SKM-1 treated with dmso at 0.1 percent for 144 hours (cell line): ENCODE results near the gene SEMA4B.
"Not testable (repeated sequence)": the region's sequence is repeated elsewhere in the genome, so short reads cannot be mapped to it uniquely, and the experiment has no call there.

Experiments
- DNase-seq: peaks from one replicate; lab custom pipeline; 2025; ENCODE audit not compliant: unreplicated experiment; lab: John Stamatoyannopoulos, UW

Gene SEMA4B

DNA sequence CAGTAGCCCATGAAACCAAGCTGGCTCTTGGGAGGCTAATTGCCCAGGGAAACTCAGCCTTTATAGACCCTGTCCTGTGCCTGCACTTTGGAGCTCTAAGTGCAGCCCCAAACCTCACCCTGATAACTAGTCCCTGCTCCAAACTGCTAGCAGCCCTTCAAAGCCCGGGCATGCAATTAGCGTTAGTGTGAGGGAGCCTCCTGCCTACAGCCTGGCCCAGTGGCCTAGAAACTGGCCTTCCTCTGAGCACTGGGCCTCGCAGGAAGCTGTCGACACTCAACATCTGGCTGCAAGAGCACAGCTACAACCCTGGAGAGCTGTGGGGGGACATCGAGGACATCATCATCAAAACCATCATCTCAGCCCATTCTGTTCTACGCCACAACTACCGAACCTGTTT lies 56.6 kb downstream of the SEMA4B start:
- DNase-seq = no peak

DNA sequence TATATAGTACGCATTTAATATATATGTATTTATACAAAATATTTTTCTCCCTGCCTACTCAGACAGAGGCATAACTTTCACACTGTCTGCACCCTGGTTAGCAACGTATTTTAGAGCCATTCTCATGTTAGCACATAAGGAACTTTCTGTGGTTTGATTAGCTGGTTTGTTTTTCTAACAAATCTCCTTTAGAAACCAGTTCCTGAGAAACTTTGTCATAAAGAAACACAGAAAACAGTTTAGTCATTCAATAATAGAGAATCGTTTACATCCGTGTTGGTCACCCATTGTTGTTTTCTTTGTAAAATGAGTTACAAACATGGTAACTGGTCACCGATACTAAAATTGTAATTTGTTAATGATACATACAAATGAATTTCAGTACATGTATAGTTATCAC lies 58.4 kb downstream of the SEMA4B start:
- DNase-seq = no peak

DNA sequence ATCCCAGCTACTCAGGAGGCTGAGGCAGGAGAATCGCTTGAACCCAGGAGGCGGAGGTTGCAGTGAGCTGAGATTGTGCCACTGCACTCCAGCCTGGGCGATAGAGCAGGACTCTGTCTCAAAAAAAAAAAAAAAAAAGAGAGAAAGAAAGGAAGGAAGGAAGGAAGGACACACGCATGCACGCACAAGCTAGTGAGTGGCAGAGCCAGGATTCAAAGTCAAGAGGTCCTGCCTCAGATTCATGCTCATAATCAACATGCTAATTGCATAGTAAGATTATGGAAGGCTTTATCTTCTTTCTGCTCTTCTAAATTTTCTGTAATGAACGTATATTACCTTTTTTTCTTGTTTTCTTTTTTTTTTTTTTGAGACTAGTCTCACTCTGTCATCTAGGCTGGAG lies 59.6 kb downstream of the SEMA4B start:
- DNase-seq = not testable (repeated sequence)

DNA sequence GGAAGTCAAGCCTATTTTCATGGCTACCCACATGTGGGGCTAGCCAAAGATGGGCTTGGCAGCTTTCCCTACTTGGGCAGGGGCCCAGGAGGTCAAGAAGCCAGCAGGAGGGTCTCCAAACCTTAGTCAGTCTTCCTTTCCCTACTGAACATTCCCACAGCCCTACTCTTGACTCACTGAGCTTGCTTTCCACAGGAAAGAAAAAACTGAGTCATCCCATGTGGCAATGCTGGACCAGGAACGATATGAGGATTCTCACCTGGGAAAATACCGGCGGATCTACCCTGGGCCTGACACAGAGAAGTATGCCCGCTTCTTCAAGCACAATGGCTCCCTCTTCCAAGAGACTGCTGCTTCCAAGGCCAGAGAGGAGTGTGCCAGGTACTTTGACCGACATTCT lies 60.7 kb downstream of the SEMA4B start:
- DNase-seq = no peak

- no peak for DNase-seq
Observed at GRCh38 chr15:90262426-90262825, 61.3 kb downstream of the SEMA4B start.

- no peak for DNase-seq
Observed at GRCh38 chr15:90264671-90265070, 63.5 kb downstream of the SEMA4B start.

GRCh38 chr15:90265271-90266060 lies 64.3 kb downstream of the SEMA4B start, which contains the start of gene NGRN:
TSS of gene NGRN (plus strand) at chr15:90265672. CDS start at chr15:90265713, 41 bp downstream.
- DNase-seq = peak; percentile 90

- no peak for DNase-seq
Observed at GRCh38 chr15:90266061-90266431, 64.9 kb downstream of the SEMA4B start.

- DNase-seq = no peak
Observed at GRCh38 chr15:90266485-90266884, 65.4 kb downstream of the SEMA4B start.

GRCh38 chr15:90268415-90268814 lies 67.3 kb downstream of the SEMA4B start:
- no peak for DNase-seq

- DNase-seq = no peak
Observed at GRCh38 chr15:90270502-90271150, 69.5 kb downstream of the SEMA4B start.

- no peak for DNase-seq
Observed at GRCh38 chr15:90271459-90272166, 70.5 kb downstream of the SEMA4B start.

- DNase-seq = not testable (repeated sequence)
Observed at GRCh38 chr15:90278467-90278866, 77.3 kb downstream of the SEMA4B start.
